Neural cell (in vitro differentiated cells): ENCODE data around the gene TMC2. TPM values are rescaled to one million over a fixed set of nuclear protein-coding genes. Genes with fewer than 3 reads are reported as not detected.

Source experiments
- H2AFZ ChIP-seq: fragments of 200-600, 300-800 bp; sonication (generic), shearing (Covaris generic); 2 replicates; pipeline ENCODE4 v1.6.0; 2014; ENCODE audit warnings: low read depth, mild to moderate bottlenecking, antibody characterized with exemption, low read length, moderate library complexity
- H3F3A ChIP-seq: fragments of 200-600 bp; shearing (Covaris generic); 2 replicates; pipeline ENCODE4 v1.6.1; 2016; ENCODE audit warnings: mild to moderate bottlenecking, moderate library complexity, mixed read lengths, antibody characterized with exemption, low read length; ENCODE audit not compliant: insufficient read depth, poor library complexity, severe bottlenecking
- H3K27ac ChIP-seq: fragments of 200-600, 300-800 bp; sonication (generic), shearing (Covaris generic); 2 replicates; pipeline ENCODE4 v1.5.1; 2014; ENCODE audit warnings: mild to moderate bottlenecking, low read length, moderate library complexity
- H3K27me3 ChIP-seq: fragments of 300-800, 200-600 bp; sonication (generic), shearing (Covaris generic); 2 replicates; pipeline ENCODE4 v1.6.0; 2014; ENCODE audit warnings: mild to moderate bottlenecking, low read depth, low read length, moderate library complexity; ENCODE audit not compliant: insufficient read depth
- H3K36me3 ChIP-seq: fragments of 300-800, 200-600 bp; sonication (generic), shearing (Covaris generic); 2 replicates; pipeline ENCODE4 v1.5.1; 2014; ENCODE audit warnings: mild to moderate bottlenecking, antibody characterized with exemption, low read length, moderate library complexity; ENCODE audit not compliant: insufficient read depth
- H3K4me2 ChIP-seq: fragments of 300-800, 200-600 bp; sonication (generic), shearing (Covaris generic); 2 replicates; pipeline ENCODE4 v1.6.0; 2014; ENCODE audit warnings: mild to moderate bottlenecking, low read length
- H3K4me3 ChIP-seq: fragments of 300-800, 200-600 bp; sonication (generic), shearing (Covaris generic); 2 replicates; pipeline ENCODE4 v1.5.1; 2014; ENCODE audit warnings: mild to moderate bottlenecking, low read length, moderate library complexity
- H3K79me2 ChIP-seq: fragments of 200-600 bp; shearing (Covaris generic); replicated peaks from 2 replicates; pipeline ENCODE4 v1.6.0; 2014; ENCODE audit warnings: mild to moderate bottlenecking, low read length, moderate library complexity; ENCODE audit not compliant: insufficient read depth
- H3K9ac ChIP-seq: fragments of 300-800, 200-600 bp; sonication (generic), shearing (Covaris generic); 2 replicates; pipeline ENCODE4 v1.6.1; 2016; ENCODE audit warnings: mild to moderate bottlenecking, low read length, mixed read lengths
- H3K9me2 ChIP-seq: fragments of 200-600 bp; shearing (Covaris generic); 2 replicates; pipeline ENCODE4 v1.6.1; 2016; ENCODE audit warnings: mild to moderate bottlenecking, low read length, mixed read lengths; ENCODE audit not compliant: insufficient read depth
- H3K9me3 ChIP-seq: fragments of 200-600, 300-800 bp; sonication (generic), shearing (Covaris generic); 2 replicates; pipeline ENCODE4 v1.6.1; 2016; ENCODE audit warnings: mild to moderate bottlenecking, mixed run types, low read length, moderate library complexity, mixed read lengths
- H4K20me1 ChIP-seq: fragments of 200-600 bp; shearing (Covaris generic); 2 replicates; pipeline ENCODE4 v1.6.1; 2016; ENCODE audit warnings: mild to moderate bottlenecking, mixed run types; ENCODE audit not compliant: insufficient read depth
- EP300 ChIP-seq: fragments of 450-650 bp; conservative IDR thresholded peaks from 2 replicates; pipeline ENCODE4 v1.6.1; 2014; ENCODE audit warnings: antibody characterized with exemption, mild to moderate bottlenecking, moderate library complexity; ENCODE audit not compliant: poor library complexity, severe bottlenecking
- EZH2 ChIP-seq: fragments of 200-600, 300-800 bp; shearing (Covaris generic), sonication (generic); IDR thresholded peaks from 2 replicates; pipeline ENCODE4 v1.6.1; 2014; ENCODE audit warnings: antibody characterized with exemption, low read length, borderline replicate concordance, mild to moderate bottlenecking; ENCODE audit not compliant: insufficient read depth, poor library complexity, severe bottlenecking
- MXI1 ChIP-seq: fragments of 450-650 bp; conservative IDR thresholded peaks from 2 replicates; pipeline ENCODE4 v1.6.1; 2014; ENCODE audit warnings: antibody characterized with exemption, mild to moderate bottlenecking; ENCODE audit not compliant: poor library complexity, severe bottlenecking
- POLR2AphosphoS5 ChIP-seq: IDR thresholded peaks from 2 replicates; pipeline ENCODE4 v1.6.1; 2012
- RAD21 ChIP-seq: fragments of 450-650 bp; conservative IDR thresholded peaks from 2 replicates; pipeline ENCODE4 v1.6.1; 2014; ENCODE audit warnings: antibody characterized with exemption, mild to moderate bottlenecking, moderate library complexity
- SMC3 ChIP-seq: fragments of 450-650 bp; conservative IDR thresholded peaks from 2 replicates; pipeline ENCODE4 v1.6.1; 2014; ENCODE audit warnings: antibody characterized with exemption, mild to moderate bottlenecking, moderate library complexity; ENCODE audit not compliant: poor library complexity
- TAF1 ChIP-seq: IDR thresholded peaks from 2 replicates; pipeline ENCODE4 v1.6.1; 2012; ENCODE audit warnings: low read depth
- polyA plus RNA-seq: library from polyadenylated mRNA; depleted of rRNA; stranded (reverse); fragments of >200 nt; gene quantifications from 2 replicates; pipeline ENCODE4 v1.2.3, GENCODE V29; 2014
- TF ChIP-seq, protein P1 (sequence below): IDR thresholded peaks from 2 replicates; pipeline ENCODE4 v1.6.1; 2012; ENCODE audit warnings: borderline replicate concordance
- TF ChIP-seq, protein P2 (sequence below): fragments of 450-650 bp; IDR thresholded peaks from 2 replicates; pipeline ENCODE4 v1.5.1; 2014; ENCODE audit warnings: antibody characterized with exemption, mild to moderate bottlenecking, moderate library complexity; ENCODE audit not compliant: poor library complexity, severe bottlenecking

The TMC2 gene
- polyA plus RNA-seq, 1 donor from 2014 or later = 0.11 TPM

DNA sequence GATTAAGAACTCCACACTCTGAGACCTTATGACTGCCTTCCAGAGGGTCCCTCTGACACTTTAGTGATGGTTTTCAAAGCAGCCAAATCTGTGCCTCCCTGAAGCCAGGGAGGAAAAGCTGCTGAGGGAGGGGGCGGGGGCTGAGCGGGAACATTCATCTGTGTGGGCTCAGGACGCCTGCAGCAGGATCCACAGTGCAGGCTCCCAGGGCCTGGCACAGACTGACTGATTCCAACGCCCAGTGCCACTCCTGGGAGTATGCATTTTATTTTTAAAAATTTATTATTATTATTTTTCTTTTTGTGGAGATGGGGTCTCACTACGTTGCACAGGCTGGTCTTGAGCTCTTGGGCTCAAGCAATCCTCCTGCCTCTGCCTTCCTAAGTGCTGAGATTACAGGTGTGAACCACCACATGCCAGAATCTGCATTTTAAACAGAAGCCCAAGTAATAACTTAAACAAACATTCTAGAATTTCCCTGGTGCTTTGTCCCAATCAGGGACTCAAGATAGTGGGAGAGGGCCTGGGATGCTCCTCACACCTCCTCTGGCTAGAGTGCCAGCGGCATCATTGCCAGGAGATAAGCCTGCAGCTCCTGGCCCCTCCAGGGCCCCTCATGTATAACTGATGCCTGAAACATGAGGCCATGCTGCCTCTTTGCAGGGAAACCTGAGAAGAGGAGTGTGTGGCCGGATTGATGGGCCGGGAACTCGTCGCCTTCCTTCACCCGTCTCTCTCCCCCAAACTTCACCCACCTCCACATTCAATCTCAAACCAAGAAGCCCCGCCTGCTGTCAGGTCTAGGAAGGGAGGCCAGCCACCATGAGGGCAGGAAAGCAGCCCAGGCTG is 438 bp upstream of the TMC2 start:
- no peaks in the 10 kb centered on the region for H3K27me3 ChIP-seq
- no peak overlapping the region for H3K4me2 ChIP-seq
- no peaks in the 10 kb centered on the region for H3F3A ChIP-seq
- no peaks in the 10 kb centered on the region for H3K9me2 ChIP-seq
- no peaks in the 10 kb centered on the region for H3K36me3 ChIP-seq
- no peak overlapping the region for H3K27ac ChIP-seq
- no peak overlapping the region for H2AFZ ChIP-seq
- TF ChIP-seq, protein P1, sequence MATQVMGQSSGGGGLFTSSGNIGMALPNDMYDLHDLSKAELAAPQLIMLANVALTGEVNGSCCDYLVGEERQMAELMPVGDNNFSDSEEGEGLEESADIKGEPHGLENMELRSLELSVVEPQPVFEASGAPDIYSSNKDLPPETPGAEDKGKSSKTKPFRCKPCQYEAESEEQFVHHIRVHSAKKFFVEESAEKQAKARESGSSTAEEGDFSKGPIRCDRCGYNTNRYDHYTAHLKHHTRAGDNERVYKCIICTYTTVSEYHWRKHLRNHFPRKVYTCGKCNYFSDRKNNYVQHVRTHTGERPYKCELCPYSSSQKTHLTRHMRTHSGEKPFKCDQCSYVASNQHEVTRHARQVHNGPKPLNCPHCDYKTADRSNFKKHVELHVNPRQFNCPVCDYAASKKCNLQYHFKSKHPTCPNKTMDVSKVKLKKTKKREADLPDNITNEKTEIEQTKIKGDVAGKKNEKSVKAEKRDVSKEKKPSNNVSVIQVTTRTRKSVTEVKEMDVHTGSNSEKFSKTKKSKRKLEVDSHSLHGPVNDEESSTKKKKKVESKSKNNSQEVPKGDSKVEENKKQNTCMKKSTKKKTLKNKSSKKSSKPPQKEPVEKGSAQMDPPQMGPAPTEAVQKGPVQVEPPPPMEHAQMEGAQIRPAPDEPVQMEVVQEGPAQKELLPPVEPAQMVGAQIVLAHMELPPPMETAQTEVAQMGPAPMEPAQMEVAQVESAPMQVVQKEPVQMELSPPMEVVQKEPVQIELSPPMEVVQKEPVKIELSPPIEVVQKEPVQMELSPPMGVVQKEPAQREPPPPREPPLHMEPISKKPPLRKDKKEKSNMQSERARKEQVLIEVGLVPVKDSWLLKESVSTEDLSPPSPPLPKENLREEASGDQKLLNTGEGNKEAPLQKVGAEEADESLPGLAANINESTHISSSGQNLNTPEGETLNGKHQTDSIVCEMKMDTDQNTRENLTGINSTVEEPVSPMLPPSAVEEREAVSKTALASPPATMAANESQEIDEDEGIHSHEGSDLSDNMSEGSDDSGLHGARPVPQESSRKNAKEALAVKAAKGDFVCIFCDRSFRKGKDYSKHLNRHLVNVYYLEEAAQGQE = no peak
- TF ChIP-seq RAD21 (no peak), POLR2AphosphoS5 (no peak), EZH2 (no peak), TAF1 (no peak), SMC3 (no peak), MXI1 (no peak), EP300 (no peak)
- TF ChIP-seq, protein P2, sequence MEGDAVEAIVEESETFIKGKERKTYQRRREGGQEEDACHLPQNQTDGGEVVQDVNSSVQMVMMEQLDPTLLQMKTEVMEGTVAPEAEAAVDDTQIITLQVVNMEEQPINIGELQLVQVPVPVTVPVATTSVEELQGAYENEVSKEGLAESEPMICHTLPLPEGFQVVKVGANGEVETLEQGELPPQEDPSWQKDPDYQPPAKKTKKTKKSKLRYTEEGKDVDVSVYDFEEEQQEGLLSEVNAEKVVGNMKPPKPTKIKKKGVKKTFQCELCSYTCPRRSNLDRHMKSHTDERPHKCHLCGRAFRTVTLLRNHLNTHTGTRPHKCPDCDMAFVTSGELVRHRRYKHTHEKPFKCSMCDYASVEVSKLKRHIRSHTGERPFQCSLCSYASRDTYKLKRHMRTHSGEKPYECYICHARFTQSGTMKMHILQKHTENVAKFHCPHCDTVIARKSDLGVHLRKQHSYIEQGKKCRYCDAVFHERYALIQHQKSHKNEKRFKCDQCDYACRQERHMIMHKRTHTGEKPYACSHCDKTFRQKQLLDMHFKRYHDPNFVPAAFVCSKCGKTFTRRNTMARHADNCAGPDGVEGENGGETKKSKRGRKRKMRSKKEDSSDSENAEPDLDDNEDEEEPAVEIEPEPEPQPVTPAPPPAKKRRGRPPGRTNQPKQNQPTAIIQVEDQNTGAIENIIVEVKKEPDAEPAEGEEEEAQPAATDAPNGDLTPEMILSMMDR = no peak
- no peaks in the 10 kb centered on the region for H3K79me2 ChIP-seq
- no peaks in the 10 kb centered on the region for H4K20me1 ChIP-seq
- no peak overlapping the region for H3K4me3 ChIP-seq
- no peak overlapping the region for H3K9ac ChIP-seq
- no peaks in the 10 kb centered on the region for H3K9me3 ChIP-seq

DNA sequence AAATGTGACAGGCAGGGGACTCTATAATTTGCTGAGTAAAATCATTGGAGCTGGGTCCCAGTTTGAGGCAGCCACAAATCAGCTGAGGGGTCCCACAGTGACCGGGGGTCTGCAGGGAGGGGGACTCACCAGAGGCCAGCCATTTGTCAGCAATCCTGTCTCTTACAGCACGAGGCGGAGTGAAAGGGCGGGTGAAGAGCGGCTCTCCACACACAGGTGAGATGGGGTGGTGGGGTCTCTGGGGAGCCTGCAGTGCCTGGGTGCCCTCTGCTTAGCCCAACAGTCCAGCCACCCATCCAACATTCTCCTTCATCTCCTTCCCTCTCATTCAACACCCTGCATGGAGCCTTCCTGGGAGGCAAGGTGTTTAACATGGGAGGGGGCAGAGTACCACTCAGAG is 728 bp downstream of the TMC2 start:
- Histone ChIP-seq H3K9me2 (no peaks in the 10 kb centered on the region), H3K4me3 (no peak overlapping the region), H4K20me1 (no peaks in the 10 kb centered on the region), H3K27ac (no peak overlapping the region), H3K36me3 (no peaks in the 10 kb centered on the region), H3K9me3 (no peaks in the 10 kb centered on the region), H2AFZ (no peak overlapping the region), H3F3A (no peaks in the 10 kb centered on the region), H3K79me2 (no peaks in the 10 kb centered on the region), H3K4me2 (no peak overlapping the region), H3K27me3 (no peaks in the 10 kb centered on the region), H3K9ac (no peak overlapping the region)
- TF ChIP-seq TAF1 = no peak
- no peak for TF ChIP-seq SMC3
- TF ChIP-seq MXI1 = no peak
- TF ChIP-seq RAD21 = no peak
- TF ChIP-seq, protein P2 = no peak
- no peak for TF ChIP-seq EP300
- no peak for TF ChIP-seq EZH2
- TF ChIP-seq POLR2AphosphoS5 = no peak
- TF ChIP-seq, protein P1 = no peak
